VCaP (cell line): ENCODE data around the gene SIPA1L3.

Experiments used
- H3K27ac ChIP-seq: fragments of 450-650 bp; 2 replicates; pipeline ENCODE4 v1.5.1; 2017
- TF ChIP-seq, protein P1 (sequence below): fragments of 450-650 bp; conservative IDR thresholded peaks from 2 replicates; pipeline ENCODE4 v1.5.1; 2017; ENCODE audit warnings: mild to moderate bottlenecking, moderate library complexity

SIPA1L3 gene

GRCh38 chr19:37876032-37876431, 31.0 kb upstream of the SIPA1L3 start:
- no peak overlapping the region for H3K27ac ChIP-seq
- TF ChIP-seq, protein P1, sequence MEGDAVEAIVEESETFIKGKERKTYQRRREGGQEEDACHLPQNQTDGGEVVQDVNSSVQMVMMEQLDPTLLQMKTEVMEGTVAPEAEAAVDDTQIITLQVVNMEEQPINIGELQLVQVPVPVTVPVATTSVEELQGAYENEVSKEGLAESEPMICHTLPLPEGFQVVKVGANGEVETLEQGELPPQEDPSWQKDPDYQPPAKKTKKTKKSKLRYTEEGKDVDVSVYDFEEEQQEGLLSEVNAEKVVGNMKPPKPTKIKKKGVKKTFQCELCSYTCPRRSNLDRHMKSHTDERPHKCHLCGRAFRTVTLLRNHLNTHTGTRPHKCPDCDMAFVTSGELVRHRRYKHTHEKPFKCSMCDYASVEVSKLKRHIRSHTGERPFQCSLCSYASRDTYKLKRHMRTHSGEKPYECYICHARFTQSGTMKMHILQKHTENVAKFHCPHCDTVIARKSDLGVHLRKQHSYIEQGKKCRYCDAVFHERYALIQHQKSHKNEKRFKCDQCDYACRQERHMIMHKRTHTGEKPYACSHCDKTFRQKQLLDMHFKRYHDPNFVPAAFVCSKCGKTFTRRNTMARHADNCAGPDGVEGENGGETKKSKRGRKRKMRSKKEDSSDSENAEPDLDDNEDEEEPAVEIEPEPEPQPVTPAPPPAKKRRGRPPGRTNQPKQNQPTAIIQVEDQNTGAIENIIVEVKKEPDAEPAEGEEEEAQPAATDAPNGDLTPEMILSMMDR, result no peak

DNA sequence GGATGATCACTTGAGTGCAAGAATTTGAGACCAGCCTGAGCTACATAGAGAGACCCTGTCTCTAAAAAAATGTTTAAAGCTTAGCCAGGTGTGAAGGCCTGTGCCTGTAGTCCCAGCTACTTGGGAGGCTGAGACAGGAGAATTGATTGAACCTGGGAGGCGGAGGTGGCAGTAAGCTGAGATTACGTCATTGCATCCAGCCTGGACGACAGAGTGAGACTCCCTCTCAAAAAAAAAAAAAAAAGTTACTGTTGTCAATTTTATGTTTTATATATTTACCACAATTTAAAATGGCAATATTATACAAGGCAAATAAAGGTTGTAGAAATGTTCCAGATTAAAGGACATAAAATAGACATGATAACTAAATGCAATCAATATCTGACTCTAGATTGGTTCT, 29.9 kb upstream of the SIPA1L3 start:
- no peak overlapping the region for H3K27ac ChIP-seq
- TF ChIP-seq, protein P1, result no peak

GRCh38 chr19:37885392-37885791, 21.6 kb upstream of the SIPA1L3 start:
- H3K27ac ChIP-seq, result no peak overlapping the region
- TF ChIP-seq, protein P1, result peak; percentile 12; the same call in 1 of the 2 replicates

DNA sequence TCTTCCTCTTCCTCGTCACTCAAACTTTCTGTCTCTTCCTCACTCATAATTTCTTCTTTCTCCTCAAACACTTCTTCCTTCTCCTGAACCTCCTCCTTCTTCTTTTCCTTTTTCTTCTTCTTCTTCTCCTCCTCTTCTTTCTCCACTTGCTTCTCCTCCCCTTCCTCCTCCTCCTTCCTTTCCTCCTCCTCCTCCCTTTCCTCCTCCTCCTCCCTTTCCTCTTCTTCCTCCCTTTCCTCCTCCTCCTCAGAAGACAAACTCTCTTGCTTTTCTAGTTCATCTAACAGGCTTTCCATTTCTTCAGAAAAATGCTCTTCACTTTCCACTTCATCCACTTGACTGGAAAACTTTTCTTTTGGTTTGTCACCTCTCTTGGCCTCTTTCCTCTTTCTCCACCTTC, 20.4 kb upstream of the SIPA1L3 start:
- H3K27ac ChIP-seq, result no peak overlapping the region
- TF ChIP-seq, protein P1, result no peak

- TF ChIP-seq, protein P1, result no peak
- no peak overlapping the region for H3K27ac ChIP-seq
Measured at GRCh38 chr19:37893845-37894575, 13.0 kb upstream of the SIPA1L3 start.

GRCh38 chr19:37896180-37896579, 10.8 kb upstream of the SIPA1L3 start:
- no peak overlapping the region for H3K27ac ChIP-seq
- TF ChIP-seq, protein P1, result no peak

DNA sequence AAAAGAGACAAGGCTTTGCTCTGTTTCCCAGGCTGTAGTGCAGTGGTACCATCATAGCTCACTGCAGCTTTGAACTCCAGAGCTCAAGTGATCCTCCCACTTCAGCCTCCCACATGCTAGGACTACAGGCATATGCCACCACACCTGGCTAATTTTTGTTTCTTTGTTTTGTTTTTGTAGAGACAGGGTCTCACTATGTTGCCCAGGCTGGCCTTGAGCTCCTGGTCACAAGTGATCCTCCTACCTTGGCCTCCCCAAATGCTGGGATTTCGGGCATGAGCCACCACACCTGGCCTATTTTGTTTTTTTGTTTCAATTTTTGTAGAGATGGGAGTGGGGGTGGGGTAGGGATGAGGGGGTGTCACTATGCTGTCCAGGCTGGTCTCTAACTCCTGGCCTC, 7.6 kb upstream of the SIPA1L3 start:
- TF ChIP-seq, protein P1, result no peak
- H3K27ac ChIP-seq, result no peak overlapping the region
